Heart right ventricle (tissue), 16 donors: ENCODE results near the gene CARD19. TPM values are rescaled to one million over a fixed set of nuclear protein-coding genes. Genes with fewer than 3 reads are reported as not detected.
A peak's percentile ranks its signal among the peaks of the same experiment; 100 is the strongest.
"Not testable (repeated sequence)": the region's sequence is repeated elsewhere in the genome, so short reads cannot be mapped to it uniquely, and the experiment has no call there.

Experiments used
- ATAC-seq, 8 donors: fragments of 200-7000 bp; cut with Tn5 transposase; one replicate each; pipeline ENCODE4 v1.9.1; 2020; ENCODE audit warnings: mild to moderate bottlenecking in 8 of 8, moderate library complexity in 8 of 8, moderate number of reproducible peaks in 1 of 8
- DNase-seq, 2 donors: peaks; one replicate each; pipeline ENCODE4 v3.0.0-alpha.2; 2020
- H3K27ac ChIP-seq, 10 donors: fragments of 200-600 bp; sonication (generic) in 2 of 10; one replicate each; pipeline versions ENCODE4 v1.5.0 to v1.8.0; 2020 to 2022; ENCODE audit warnings: mild to moderate bottlenecking in 3 of 10
- H3K27me3 ChIP-seq, 7 donors: fragments of 200-600 bp; one replicate each; pipeline ENCODE4 v1.8.0; 2021 to 2022; ENCODE audit warnings: mild to moderate bottlenecking in 2 of 7
- H3K36me3 ChIP-seq, 9 donors: fragments of 200-600 bp; sonication (generic) in 1 of 9; one replicate each; pipeline versions ENCODE4 v1.5.0 to v1.8.0; 2020 to 2022; ENCODE audit warnings: mild to moderate bottlenecking in 2 of 9
- H3K4me1 ChIP-seq, 9 donors: fragments of 200-600 bp; sonication (generic) in 1 of 9; one replicate each; pipeline versions ENCODE4 v1.5.0 to v1.8.0; 2020 to 2022; ENCODE audit warnings: mild to moderate bottlenecking in 4 of 9
- H3K4me3 ChIP-seq, 10 donors: fragments of 200-600 bp; sonication (generic) in 2 of 10; one replicate each; pipeline versions ENCODE4 v1.5.0 to v1.8.0; 2020 to 2022; ENCODE audit warnings: mild to moderate bottlenecking in 7 of 10, moderate library complexity in 2 of 10
- H3K9me3 ChIP-seq, 11 donors: fragments of 200-600 bp in 10 of 11; sonication (generic) in 2 of 11; one replicate each; pipeline versions ENCODE4 v1.5.0 to v1.8.0; 2013 to 2022; ENCODE audit warnings: mild to moderate bottlenecking in 2 of 11, control low read depth in 1 of 11, moderate library complexity in 1 of 11
- WGBS, 2 donors: extraction: QIAGEN DNeasy Blood & Tissue Kit; methylation state at CpG; one replicate each; pipeline ENCODE4 v1.1.7; 2013; ENCODE audit warnings: inconsistent platforms in 1 of 2; 5-methylcytosine and 5-hydroxymethylcytosine counted together
- intact Hi-C, 10 donors: fragments of 100-400 bp; cut with DNase I; formaldehyde crosslinking; loops; one replicate each; pipeline versions ENCODE4 v1.11.1 to v1.14.2; 2022
- polyA plus RNA-seq, 2 donors: library from polyadenylated mRNA; stranded (reverse); fragments of 200-250 nt; gene quantifications; one replicate each; pipeline ENCODE4 v1.2.3, GENCODE V29; 2013
- total RNA-seq, 10 donors: library from RNA; stranded (reverse); fragmentation: NEBNext Ultra II Directional in 3 of 10; extraction: Animal tissue kit (Norgen Biotek cat#: 25700) in 3 of 10; gene quantifications; one replicate each; pipeline versions ENCODE4 v1.2.1 to v1.2.4, GENCODE V29; 2021 to 2023
- TF ChIP-seq, protein P1 (sequence below), 9 donors: fragments of 200-600 bp; sonication (generic) in 2 of 9; IDR thresholded peaks; one replicate each; pipeline versions ENCODE4 v1.5.0 to v1.8.0; 2021 to 2022; ENCODE audit warnings: antibody characterized with exemption in 9 of 9, mild to moderate bottlenecking in 5 of 9, moderate library complexity in 1 of 9
- donor health status: Arrhythmogenic right ventricular cardiomyopathy.
- donor health status: ischemic (EF 13 %, LVEDD 7.1; RV severe dilation, severe dysfunction).
- donor health status: healthy with polysubstance abuse.
- donor health status: DM: no; HTN: yes; CAD: no.
- donor health status: DM: no; HTN: no; CAD: no.
- donor health status: ischemic (EF 25% LVEDD 6.9; RV normal size, moderate dysfunction).
- donor health status: ischemic (EF 25% LVEDD 5.7; RV mildly dilated, moderate dysfunction).
- donor health status: healthy.
- donor health status: DM: yes; HTN: yes; CAD: no.
- donor health status: Ischemic cardiomyopathy.
- donor health status: ischemic (EF 35%, LVEDD 5.7; RV mildly dilated, moderate dysfunction).
- donor health status: nonischemic (EF 11% LVEDD 7.7; RV severe dilation, severe dysfunction).
- donor health status: DM: yes; HTN: yes; CAD: no.
- donor health status: PGD.
- donor health status: ischemic (EF 29% LVEDD 5.4; RV normal size, mild dysfunction).
- donor health status: nonischemic (EF 23%, LVEDD 6.1; RV moderate dilation, normal function).

The CARD19 gene
- total and polyA plus RNA-seq, 12 donors: 22.3 to 47.3 (median 26.1) TPM

DNA sequence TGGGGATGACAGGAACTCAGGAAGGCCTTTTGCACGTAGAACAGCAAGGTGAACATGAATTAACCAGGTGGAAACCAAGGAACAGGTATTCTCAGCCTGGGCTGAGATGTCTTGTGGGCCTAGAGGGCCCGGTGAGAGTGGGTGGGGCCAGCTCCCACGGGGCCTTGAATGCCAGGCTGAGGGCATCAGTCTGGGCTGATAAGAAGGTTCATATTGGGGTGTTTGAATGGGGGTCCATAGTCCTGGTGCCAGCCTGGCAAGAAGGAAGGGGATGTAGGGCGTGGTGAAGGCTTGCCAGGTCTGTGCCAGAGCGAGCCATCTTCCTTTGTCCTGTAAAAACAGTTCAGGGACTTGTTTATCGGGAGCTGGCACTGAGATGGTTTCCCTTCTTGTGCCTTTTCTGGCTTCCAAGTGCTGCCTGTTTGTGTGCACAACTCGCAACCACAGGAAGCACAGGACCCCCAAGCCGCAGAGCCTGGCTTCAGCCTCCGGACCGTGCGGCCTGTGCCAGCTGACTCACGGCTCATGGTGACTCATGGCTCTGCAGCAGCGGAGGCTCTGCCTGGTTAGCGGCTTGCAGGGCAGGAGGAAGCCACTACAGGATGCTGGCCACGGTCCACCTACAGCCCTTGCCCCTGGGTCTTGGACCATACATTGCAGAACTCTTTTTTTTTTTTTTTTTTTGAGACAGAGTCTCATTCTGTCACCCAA, 2.4 kb downstream of the CARD19 start:
- Histone ChIP-seq H3K9me3 (peaks cover 0 to under 1% (median 0%) of the 10 kb centered on the region in 11 donors), H3K27me3 (no peaks in the 10 kb centered on the region), H3K4me3 (peak overlapping the region in 5 of 10 donors; percentile 5 to 99 (median 7)), H3K4me1 (peaks cover 18 to 58% (median 50%) of the 10 kb centered on the region in 9 donors), H3K27ac (peak overlapping the region in 9 of 10 donors; percentile 29 to 97 (median 94)), H3K36me3 (no peaks in the 10 kb centered on the region)
- whole genome bisulfite sequencing, 2 donors: 35 to 44% methylated on average over 15 of the region's 15 CpGs
- DNase-seq (peak; percentile 82 to 86), ATAC-seq (peak in 7 of 8 donors; percentile 6 to 48 (median 33))
- TF ChIP-seq, protein P1, sequence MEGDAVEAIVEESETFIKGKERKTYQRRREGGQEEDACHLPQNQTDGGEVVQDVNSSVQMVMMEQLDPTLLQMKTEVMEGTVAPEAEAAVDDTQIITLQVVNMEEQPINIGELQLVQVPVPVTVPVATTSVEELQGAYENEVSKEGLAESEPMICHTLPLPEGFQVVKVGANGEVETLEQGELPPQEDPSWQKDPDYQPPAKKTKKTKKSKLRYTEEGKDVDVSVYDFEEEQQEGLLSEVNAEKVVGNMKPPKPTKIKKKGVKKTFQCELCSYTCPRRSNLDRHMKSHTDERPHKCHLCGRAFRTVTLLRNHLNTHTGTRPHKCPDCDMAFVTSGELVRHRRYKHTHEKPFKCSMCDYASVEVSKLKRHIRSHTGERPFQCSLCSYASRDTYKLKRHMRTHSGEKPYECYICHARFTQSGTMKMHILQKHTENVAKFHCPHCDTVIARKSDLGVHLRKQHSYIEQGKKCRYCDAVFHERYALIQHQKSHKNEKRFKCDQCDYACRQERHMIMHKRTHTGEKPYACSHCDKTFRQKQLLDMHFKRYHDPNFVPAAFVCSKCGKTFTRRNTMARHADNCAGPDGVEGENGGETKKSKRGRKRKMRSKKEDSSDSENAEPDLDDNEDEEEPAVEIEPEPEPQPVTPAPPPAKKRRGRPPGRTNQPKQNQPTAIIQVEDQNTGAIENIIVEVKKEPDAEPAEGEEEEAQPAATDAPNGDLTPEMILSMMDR (IDR thresholded peaks at IDR 0.05): no peak
- intact Hi-C loops: loop anchor here in 3 of 10 donors (5.0 to 10.0 kb wide), 3 partner anchors 46 to 354 kb away; partner anchors contain the start of genes FAM120A (in 1 of the 3) and FAM120AOS (in 1 of the 3)

DNA sequence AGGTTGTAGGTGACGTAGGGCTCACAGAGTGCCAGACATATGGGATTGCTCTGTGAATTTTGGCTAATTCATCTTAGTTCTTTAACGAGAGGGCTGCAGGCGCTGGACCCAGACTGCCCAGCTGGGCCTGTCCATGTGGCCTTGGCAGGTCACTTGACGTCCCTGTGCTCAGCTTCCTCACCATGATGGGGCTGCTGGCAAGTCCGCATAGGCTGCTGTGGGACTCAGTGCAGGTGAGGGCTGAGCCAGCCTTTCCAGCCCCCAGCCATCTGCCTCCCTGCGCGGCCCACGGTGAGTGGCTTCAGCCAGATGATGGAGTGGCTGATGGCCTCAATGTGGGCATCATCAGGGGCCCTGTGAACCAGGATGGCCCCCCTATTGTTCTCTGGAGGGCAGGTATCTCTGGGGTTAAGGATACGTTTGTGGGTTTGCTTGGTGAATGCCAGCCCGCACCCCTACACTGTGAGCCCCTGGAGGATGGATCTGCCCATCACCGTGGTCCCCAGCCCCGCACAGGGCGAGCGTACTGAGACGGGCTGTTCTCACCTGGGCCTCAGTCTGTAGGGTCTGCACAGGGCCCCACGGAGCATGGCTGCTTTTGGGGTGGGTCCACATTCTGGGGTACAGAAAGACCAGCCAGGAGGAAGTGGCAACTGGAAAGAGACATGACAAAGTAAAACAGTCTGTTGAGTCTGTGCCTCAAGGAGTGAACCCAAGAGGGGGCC, 3.7 kb downstream of the CARD19 start:
- 91 to 93% methylated on average over 16 of the region's 16 CpGs for WGBS, 2 donors
- H3K27ac ChIP-seq: peak overlapping the region in 3 of 10 donors; percentile 94 to 97 (median 97)
- peaks cover 13 to 45% (median 39%) of the 10 kb centered on the region in 9 donors for H3K4me1 ChIP-seq
- peaks cover 0 to 8% (median 0%) of the 10 kb centered on the region in 9 donors for H3K36me3 ChIP-seq
- TF ChIP-seq, protein P1 (IDR thresholded peaks at IDR 0.05): no peak
- ATAC-seq (no peak), DNase-seq (no peak)
- no peaks in the 10 kb centered on the region for H3K27me3 ChIP-seq
- H3K9me3 ChIP-seq: peaks cover 0 to 13% (median 0%) of the 10 kb centered on the region in 11 donors
- no peak overlapping the region for H3K4me3 ChIP-seq
- intact Hi-C loops: loop anchor here in 6 of 10 donors (5.0 to 10.0 kb wide), 7 partner anchors 47 to 465 kb away; partner anchors contain the start of genes FAM120A (in 1 of the 6) and FAM120AOS (in 1 of the 6)

DNA sequence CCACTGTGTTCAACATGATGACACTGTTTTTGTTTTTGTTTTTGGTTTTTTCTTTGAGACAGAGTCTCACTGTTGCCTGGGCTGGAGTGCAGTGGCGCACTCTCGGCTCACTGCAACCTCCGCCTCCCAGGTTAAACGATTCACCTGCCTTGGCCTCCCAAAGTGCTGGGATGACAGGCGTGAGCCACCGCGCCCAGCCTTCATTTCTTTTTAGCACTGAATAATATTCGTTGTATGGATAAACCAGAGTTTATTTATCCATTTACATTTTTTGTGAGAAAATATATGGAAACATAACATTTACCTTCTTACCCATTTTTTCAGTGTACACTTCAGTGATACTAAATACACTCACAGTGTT, 4.2 kb downstream of the CARD19 start:
- ATAC-seq (no peak), DNase-seq (no peak)
- Histone ChIP-seq H3K27me3 (no peaks in the 10 kb centered on the region), H3K36me3 (peaks cover 0 to 8% (median 0%) of the 10 kb centered on the region in 9 donors), H3K4me3 (no peak overlapping the region), H3K4me1 (peaks cover 13 to 40% (median 34%) of the 10 kb centered on the region in 9 donors), H3K27ac (no peak overlapping the region), H3K9me3 (peaks cover 0 to 13% (median 0%) of the 10 kb centered on the region in 11 donors)
- 97 to 98% methylated on average over 8 of the region's 8 CpGs for WGBS, 2 donors
- TF ChIP-seq, protein P1 (IDR thresholded peaks at IDR 0.05): no peak
- intact Hi-C loops: loop anchor here in 4 of 10 donors (5.0 to 10.0 kb wide), 4 partner anchors 98 to 465 kb away; no protein-coding TSS in a partner anchor

DNA sequence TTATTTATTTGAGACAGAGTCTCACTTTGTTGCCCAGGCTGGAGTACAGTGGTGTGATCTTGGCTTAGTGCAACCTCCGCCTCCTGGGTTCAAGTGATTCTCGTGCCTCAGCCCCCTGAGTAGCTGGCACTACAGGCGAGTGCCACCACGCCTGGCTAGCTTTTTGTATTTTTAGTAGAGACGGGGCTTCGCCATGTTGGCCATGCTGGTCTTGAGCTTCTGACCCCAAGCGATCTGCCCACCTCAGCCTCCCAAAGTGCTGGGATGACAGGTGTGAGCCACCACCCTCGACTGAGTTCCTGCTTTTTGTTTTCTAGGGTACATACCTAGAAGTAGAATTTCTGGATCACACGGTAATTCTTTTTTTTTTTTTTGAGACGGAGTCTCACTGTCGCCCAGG, 5.1 kb downstream of the CARD19 start:
- 93 to 97% methylated on average over 11 of the region's 11 CpGs for WGBS, 2 donors
- not testable (repeated sequence) for ATAC-seq
- intact Hi-C loops: loop anchor here in 4 of 10 donors (5.0 to 10.0 kb wide), 4 partner anchors 99 to 464 kb away; no protein-coding TSS in a partner anchor

More for the DNA sequence above, 5.1 kb downstream of the CARD19 start:
- DNase-seq, H3K27ac ChIP-seq, H3K27me3 ChIP-seq, H3K4me3 ChIP-seq, H3K36me3 ChIP-seq: not testable (repeated sequence)
- Histone ChIP-seq H3K9me3 (peaks cover 0 to 13% (median 0%) of the 10 kb centered on the region in 11 donors), H3K4me1 (peaks cover 13 to 48% (median 34%) of the 10 kb centered on the region in 9 donors)
